Neural cell (in vitro differentiated cells): ENCODE results near the gene CRB2. TPM values are rescaled to one million over a fixed set of nuclear protein-coding genes. Genes with fewer than 3 reads are reported as not detected.

Experiments
- H2AFZ ChIP-seq: fragments of 200-600, 300-800 bp; sonication (generic), shearing (Covaris generic); 2 replicates; pipeline ENCODE4 v1.6.0; 2014; ENCODE audit warnings: low read depth, mild to moderate bottlenecking, antibody characterized with exemption, low read length, moderate library complexity
- H3F3A ChIP-seq: fragments of 200-600 bp; shearing (Covaris generic); 2 replicates; pipeline ENCODE4 v1.6.1; 2016; ENCODE audit warnings: mild to moderate bottlenecking, moderate library complexity, mixed read lengths, antibody characterized with exemption, low read length; ENCODE audit not compliant: insufficient read depth, poor library complexity, severe bottlenecking
- H3K27ac ChIP-seq: fragments of 200-600, 300-800 bp; sonication (generic), shearing (Covaris generic); 2 replicates; pipeline ENCODE4 v1.5.1; 2014; ENCODE audit warnings: mild to moderate bottlenecking, low read length, moderate library complexity
- H3K27me3 ChIP-seq: fragments of 300-800, 200-600 bp; sonication (generic), shearing (Covaris generic); 2 replicates; pipeline ENCODE4 v1.6.0; 2014; ENCODE audit warnings: mild to moderate bottlenecking, low read depth, low read length, moderate library complexity; ENCODE audit not compliant: insufficient read depth
- H3K36me3 ChIP-seq: fragments of 300-800, 200-600 bp; sonication (generic), shearing (Covaris generic); 2 replicates; pipeline ENCODE4 v1.5.1; 2014; ENCODE audit warnings: mild to moderate bottlenecking, antibody characterized with exemption, low read length, moderate library complexity; ENCODE audit not compliant: insufficient read depth
- H3K4me2 ChIP-seq: fragments of 300-800, 200-600 bp; sonication (generic), shearing (Covaris generic); 2 replicates; pipeline ENCODE4 v1.6.0; 2014; ENCODE audit warnings: mild to moderate bottlenecking, low read length
- H3K4me3 ChIP-seq: fragments of 300-800, 200-600 bp; sonication (generic), shearing (Covaris generic); 2 replicates; pipeline ENCODE4 v1.5.1; 2014; ENCODE audit warnings: mild to moderate bottlenecking, low read length, moderate library complexity
- H3K79me2 ChIP-seq: fragments of 200-600 bp; shearing (Covaris generic); replicated peaks from 2 replicates; pipeline ENCODE4 v1.6.0; 2014; ENCODE audit warnings: mild to moderate bottlenecking, low read length, moderate library complexity; ENCODE audit not compliant: insufficient read depth
- H3K9ac ChIP-seq: fragments of 300-800, 200-600 bp; sonication (generic), shearing (Covaris generic); 2 replicates; pipeline ENCODE4 v1.6.1; 2016; ENCODE audit warnings: mild to moderate bottlenecking, low read length, mixed read lengths
- H3K9me2 ChIP-seq: fragments of 200-600 bp; shearing (Covaris generic); 2 replicates; pipeline ENCODE4 v1.6.1; 2016; ENCODE audit warnings: mild to moderate bottlenecking, low read length, mixed read lengths; ENCODE audit not compliant: insufficient read depth
- H3K9me3 ChIP-seq: fragments of 200-600, 300-800 bp; sonication (generic), shearing (Covaris generic); 2 replicates; pipeline ENCODE4 v1.6.1; 2016; ENCODE audit warnings: mild to moderate bottlenecking, mixed run types, low read length, moderate library complexity, mixed read lengths
- H4K20me1 ChIP-seq: fragments of 200-600 bp; shearing (Covaris generic); 2 replicates; pipeline ENCODE4 v1.6.1; 2016; ENCODE audit warnings: mild to moderate bottlenecking, mixed run types; ENCODE audit not compliant: insufficient read depth
- EP300 ChIP-seq: fragments of 450-650 bp; conservative IDR thresholded peaks from 2 replicates; pipeline ENCODE4 v1.6.1; 2014; ENCODE audit warnings: antibody characterized with exemption, mild to moderate bottlenecking, moderate library complexity; ENCODE audit not compliant: poor library complexity, severe bottlenecking
- EZH2 ChIP-seq: fragments of 200-600, 300-800 bp; shearing (Covaris generic), sonication (generic); IDR thresholded peaks from 2 replicates; pipeline ENCODE4 v1.6.1; 2014; ENCODE audit warnings: antibody characterized with exemption, low read length, borderline replicate concordance, mild to moderate bottlenecking; ENCODE audit not compliant: insufficient read depth, poor library complexity, severe bottlenecking
- MXI1 ChIP-seq: fragments of 450-650 bp; conservative IDR thresholded peaks from 2 replicates; pipeline ENCODE4 v1.6.1; 2014; ENCODE audit warnings: antibody characterized with exemption, mild to moderate bottlenecking; ENCODE audit not compliant: poor library complexity, severe bottlenecking
- POLR2AphosphoS5 ChIP-seq: IDR thresholded peaks from 2 replicates; pipeline ENCODE4 v1.6.1; 2012
- RAD21 ChIP-seq: fragments of 450-650 bp; conservative IDR thresholded peaks from 2 replicates; pipeline ENCODE4 v1.6.1; 2014; ENCODE audit warnings: antibody characterized with exemption, mild to moderate bottlenecking, moderate library complexity
- SMC3 ChIP-seq: fragments of 450-650 bp; conservative IDR thresholded peaks from 2 replicates; pipeline ENCODE4 v1.6.1; 2014; ENCODE audit warnings: antibody characterized with exemption, mild to moderate bottlenecking, moderate library complexity; ENCODE audit not compliant: poor library complexity
- TAF1 ChIP-seq: IDR thresholded peaks from 2 replicates; pipeline ENCODE4 v1.6.1; 2012; ENCODE audit warnings: low read depth
- polyA plus RNA-seq: library from polyadenylated mRNA; depleted of rRNA; stranded (reverse); fragments of >200 nt; gene quantifications from 2 replicates; pipeline ENCODE4 v1.2.3, GENCODE V29; 2014
- TF ChIP-seq, protein P1 (sequence below): IDR thresholded peaks from 2 replicates; pipeline ENCODE4 v1.6.1; 2012; ENCODE audit warnings: borderline replicate concordance
- TF ChIP-seq, protein P2 (sequence below): fragments of 450-650 bp; IDR thresholded peaks from 2 replicates; pipeline ENCODE4 v1.5.1; 2014; ENCODE audit warnings: antibody characterized with exemption, mild to moderate bottlenecking, moderate library complexity; ENCODE audit not compliant: poor library complexity, severe bottlenecking

Gene CRB2
- polyA plus RNA-seq, 1 donor from 2014 or later = 0.32 TPM

DNA sequence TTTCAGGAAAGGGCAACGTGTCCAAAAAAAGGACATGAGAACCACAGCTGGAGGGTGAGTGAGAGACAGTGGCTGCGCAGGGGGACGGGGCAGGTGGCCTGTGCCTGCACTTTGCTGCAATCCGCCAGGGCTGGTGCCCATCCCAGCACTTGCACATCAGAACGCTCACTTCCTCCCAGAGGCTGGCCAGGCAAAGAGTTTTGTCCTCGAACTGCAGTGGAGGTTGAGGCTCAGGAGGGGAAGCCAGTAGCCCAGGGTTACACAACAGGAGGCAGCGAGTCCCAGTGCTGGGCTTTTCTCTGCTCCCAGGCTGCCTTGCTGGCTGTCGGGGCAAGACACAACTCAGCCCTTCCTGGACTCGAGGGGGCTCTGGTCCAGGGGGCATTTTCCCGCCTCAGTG is 33.1 kb downstream of the CRB2 start:
- H3K4me2 ChIP-seq = no peak overlapping the region
- peaks cover 3% of the 10 kb centered on the region for H3K9me3 ChIP-seq
- TF ChIP-seq RAD21 = no peak
- TF ChIP-seq SMC3 = no peak
- TF ChIP-seq TAF1 = no peak
- TF ChIP-seq, protein P1, sequence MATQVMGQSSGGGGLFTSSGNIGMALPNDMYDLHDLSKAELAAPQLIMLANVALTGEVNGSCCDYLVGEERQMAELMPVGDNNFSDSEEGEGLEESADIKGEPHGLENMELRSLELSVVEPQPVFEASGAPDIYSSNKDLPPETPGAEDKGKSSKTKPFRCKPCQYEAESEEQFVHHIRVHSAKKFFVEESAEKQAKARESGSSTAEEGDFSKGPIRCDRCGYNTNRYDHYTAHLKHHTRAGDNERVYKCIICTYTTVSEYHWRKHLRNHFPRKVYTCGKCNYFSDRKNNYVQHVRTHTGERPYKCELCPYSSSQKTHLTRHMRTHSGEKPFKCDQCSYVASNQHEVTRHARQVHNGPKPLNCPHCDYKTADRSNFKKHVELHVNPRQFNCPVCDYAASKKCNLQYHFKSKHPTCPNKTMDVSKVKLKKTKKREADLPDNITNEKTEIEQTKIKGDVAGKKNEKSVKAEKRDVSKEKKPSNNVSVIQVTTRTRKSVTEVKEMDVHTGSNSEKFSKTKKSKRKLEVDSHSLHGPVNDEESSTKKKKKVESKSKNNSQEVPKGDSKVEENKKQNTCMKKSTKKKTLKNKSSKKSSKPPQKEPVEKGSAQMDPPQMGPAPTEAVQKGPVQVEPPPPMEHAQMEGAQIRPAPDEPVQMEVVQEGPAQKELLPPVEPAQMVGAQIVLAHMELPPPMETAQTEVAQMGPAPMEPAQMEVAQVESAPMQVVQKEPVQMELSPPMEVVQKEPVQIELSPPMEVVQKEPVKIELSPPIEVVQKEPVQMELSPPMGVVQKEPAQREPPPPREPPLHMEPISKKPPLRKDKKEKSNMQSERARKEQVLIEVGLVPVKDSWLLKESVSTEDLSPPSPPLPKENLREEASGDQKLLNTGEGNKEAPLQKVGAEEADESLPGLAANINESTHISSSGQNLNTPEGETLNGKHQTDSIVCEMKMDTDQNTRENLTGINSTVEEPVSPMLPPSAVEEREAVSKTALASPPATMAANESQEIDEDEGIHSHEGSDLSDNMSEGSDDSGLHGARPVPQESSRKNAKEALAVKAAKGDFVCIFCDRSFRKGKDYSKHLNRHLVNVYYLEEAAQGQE = no peak
- no peak for TF ChIP-seq EP300
- TF ChIP-seq EZH2 = no peak
- no peak for TF ChIP-seq POLR2AphosphoS5
- no peak for TF ChIP-seq MXI1
- TF ChIP-seq, protein P2, sequence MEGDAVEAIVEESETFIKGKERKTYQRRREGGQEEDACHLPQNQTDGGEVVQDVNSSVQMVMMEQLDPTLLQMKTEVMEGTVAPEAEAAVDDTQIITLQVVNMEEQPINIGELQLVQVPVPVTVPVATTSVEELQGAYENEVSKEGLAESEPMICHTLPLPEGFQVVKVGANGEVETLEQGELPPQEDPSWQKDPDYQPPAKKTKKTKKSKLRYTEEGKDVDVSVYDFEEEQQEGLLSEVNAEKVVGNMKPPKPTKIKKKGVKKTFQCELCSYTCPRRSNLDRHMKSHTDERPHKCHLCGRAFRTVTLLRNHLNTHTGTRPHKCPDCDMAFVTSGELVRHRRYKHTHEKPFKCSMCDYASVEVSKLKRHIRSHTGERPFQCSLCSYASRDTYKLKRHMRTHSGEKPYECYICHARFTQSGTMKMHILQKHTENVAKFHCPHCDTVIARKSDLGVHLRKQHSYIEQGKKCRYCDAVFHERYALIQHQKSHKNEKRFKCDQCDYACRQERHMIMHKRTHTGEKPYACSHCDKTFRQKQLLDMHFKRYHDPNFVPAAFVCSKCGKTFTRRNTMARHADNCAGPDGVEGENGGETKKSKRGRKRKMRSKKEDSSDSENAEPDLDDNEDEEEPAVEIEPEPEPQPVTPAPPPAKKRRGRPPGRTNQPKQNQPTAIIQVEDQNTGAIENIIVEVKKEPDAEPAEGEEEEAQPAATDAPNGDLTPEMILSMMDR = no peak
- H3K4me3 ChIP-seq = no peak overlapping the region
- H3K36me3 ChIP-seq = no peaks in the 10 kb centered on the region
- no peak overlapping the region for H3K27ac ChIP-seq
- no peaks in the 10 kb centered on the region for H3K27me3 ChIP-seq
- H4K20me1 ChIP-seq = no peaks in the 10 kb centered on the region
- H3K79me2 ChIP-seq = no peaks in the 10 kb centered on the region
- no peaks in the 10 kb centered on the region for H3K9me2 ChIP-seq
- H3K9ac ChIP-seq = no peak overlapping the region
- H3F3A ChIP-seq = no peaks in the 10 kb centered on the region
- no peak overlapping the region for H2AFZ ChIP-seq

DNA sequence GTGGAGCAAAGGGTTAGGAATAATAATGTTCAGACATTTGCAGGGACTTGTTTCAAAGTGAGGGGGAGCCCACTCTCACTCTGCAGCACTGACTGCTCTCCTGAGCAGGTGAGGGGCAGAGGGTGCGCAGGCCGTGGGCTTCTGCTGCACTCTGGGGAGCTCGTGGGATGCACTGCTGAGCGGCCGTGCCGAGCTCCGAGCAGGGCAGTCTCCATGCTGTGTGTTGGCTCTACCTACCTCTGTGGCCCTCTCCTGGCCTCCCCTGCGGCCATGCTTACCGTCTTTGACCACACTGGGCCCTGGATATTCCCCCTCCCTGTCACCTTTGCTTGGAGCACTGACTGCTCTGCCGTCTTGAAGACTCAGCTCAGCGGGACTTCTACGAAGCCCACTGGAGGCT is 33.7 kb downstream of the CRB2 start:
- TF ChIP-seq, protein P2 = no peak
- no peak for TF ChIP-seq TAF1
- Histone ChIP-seq H4K20me1 (no peaks in the 10 kb centered on the region), H3K79me2 (no peaks in the 10 kb centered on the region), H2AFZ (no peak overlapping the region), H3K4me2 (no peak overlapping the region), H3K4me3 (no peak overlapping the region), H3K36me3 (no peaks in the 10 kb centered on the region), H3K27ac (no peak overlapping the region), H3K9ac (no peak overlapping the region), H3K27me3 (no peaks in the 10 kb centered on the region), H3K9me3 (peaks cover 3% of the 10 kb centered on the region), H3F3A (no peaks in the 10 kb centered on the region), H3K9me2 (no peaks in the 10 kb centered on the region)
